ENCODE data around the gene VEZT.

The VEZT gene

GRCh38 chr12:95257541-95257940 lies 39.9 kb downstream of the VEZT start:
- TF ChIP-seq, protein P1, sequence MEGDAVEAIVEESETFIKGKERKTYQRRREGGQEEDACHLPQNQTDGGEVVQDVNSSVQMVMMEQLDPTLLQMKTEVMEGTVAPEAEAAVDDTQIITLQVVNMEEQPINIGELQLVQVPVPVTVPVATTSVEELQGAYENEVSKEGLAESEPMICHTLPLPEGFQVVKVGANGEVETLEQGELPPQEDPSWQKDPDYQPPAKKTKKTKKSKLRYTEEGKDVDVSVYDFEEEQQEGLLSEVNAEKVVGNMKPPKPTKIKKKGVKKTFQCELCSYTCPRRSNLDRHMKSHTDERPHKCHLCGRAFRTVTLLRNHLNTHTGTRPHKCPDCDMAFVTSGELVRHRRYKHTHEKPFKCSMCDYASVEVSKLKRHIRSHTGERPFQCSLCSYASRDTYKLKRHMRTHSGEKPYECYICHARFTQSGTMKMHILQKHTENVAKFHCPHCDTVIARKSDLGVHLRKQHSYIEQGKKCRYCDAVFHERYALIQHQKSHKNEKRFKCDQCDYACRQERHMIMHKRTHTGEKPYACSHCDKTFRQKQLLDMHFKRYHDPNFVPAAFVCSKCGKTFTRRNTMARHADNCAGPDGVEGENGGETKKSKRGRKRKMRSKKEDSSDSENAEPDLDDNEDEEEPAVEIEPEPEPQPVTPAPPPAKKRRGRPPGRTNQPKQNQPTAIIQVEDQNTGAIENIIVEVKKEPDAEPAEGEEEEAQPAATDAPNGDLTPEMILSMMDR (IDR thresholded peaks at IDR 0.05; ENCODE audit: borderline replicate concordance, insufficient read depth, low read depth, low read length), result no peak
- H3K4me3 ChIP-seq (ENCODE audit: low read depth, low read length), result no peak overlapping the region

- TF ChIP-seq, protein P1 (IDR thresholded peaks at IDR 0.05; ENCODE audit: borderline replicate concordance, insufficient read depth, low read depth, low read length), result no peak
- H3K4me3 ChIP-seq (ENCODE audit: low read depth, low read length), result no peak overlapping the region
These were observed 40.5 kb downstream of the VEZT start for GRCh38 chr12:95258151-95258550.

- TF ChIP-seq, protein P1 (IDR thresholded peaks at IDR 0.05; ENCODE audit: borderline replicate concordance, insufficient read depth, low read depth, low read length), result no peak
- no peak overlapping the region for H3K4me3 ChIP-seq (ENCODE audit: low read depth, low read length)
These were observed 41.2 kb downstream of the VEZT start for GRCh38 chr12:95258803-95259202.

GRCh38 chr12:95259368-95259767 lies 41.8 kb downstream of the VEZT start:
- TF ChIP-seq, protein P1 (IDR thresholded peaks at IDR 0.05; ENCODE audit: borderline replicate concordance, insufficient read depth, low read depth, low read length), result no peak

GRCh38 chr12:95261109-95261508 lies 43.5 kb downstream of the VEZT start:
- no peak overlapping the region for H3K4me3 ChIP-seq (ENCODE audit: low read depth, low read length)
- TF ChIP-seq, protein P1 (IDR thresholded peaks at IDR 0.05; ENCODE audit: borderline replicate concordance, insufficient read depth, low read depth, low read length), result no peak

More at GRCh38 chr12:95259368-95259767, 41.8 kb downstream of the VEZT start:
- H3K4me3 ChIP-seq (ENCODE audit: low read depth, low read length), result no peak overlapping the region

DNA sequence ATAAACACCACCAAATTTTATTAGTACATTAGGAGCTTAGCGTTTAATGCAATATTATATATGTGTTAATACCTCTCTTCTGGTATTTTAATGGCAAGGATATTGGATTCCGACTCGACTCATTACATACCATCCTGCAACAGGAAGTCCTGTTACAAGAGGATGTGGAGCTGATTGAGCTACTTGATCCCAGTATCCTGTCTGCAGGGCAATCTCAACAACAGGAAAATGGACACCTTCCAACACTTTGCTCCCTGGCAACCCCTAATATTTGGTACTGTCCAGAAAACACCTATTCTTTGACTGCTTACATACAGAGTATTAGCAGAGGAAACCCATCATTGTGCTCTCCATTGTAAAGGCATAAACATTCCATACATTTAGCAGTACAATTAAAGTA lies 45.2 kb downstream of the VEZT start:
- H3K4me3 ChIP-seq (ENCODE audit: low read depth, low read length), result no peak overlapping the region
- TF ChIP-seq, protein P1 (IDR thresholded peaks at IDR 0.05; ENCODE audit: borderline replicate concordance, insufficient read depth, low read depth, low read length), result no peak

DNA sequence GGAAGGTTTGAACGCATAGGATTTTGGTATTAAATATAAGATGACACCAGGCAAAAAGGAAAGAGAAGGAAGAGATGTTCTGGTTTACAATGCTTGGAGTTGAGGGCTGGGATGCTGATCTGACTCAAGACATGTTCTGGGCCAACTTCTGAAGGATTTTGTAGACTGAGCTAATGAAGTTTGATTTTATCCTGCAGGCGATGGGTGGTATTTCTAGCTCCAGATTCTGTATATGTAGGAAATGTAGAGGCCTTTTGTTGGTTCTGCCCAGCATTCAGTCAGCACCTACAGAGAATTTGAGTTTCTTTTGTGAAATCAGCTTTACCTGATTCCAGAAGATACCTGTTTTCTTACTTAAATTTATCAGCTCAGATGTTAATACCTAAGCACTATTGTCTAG lies 48.2 kb downstream of the VEZT start:
- TF ChIP-seq, protein P1 (IDR thresholded peaks at IDR 0.05; ENCODE audit: borderline replicate concordance, insufficient read depth, low read depth, low read length), result no peak

More for the DNA sequence above, 48.2 kb downstream of the VEZT start:
- H3K4me3 ChIP-seq (ENCODE audit: low read depth, low read length), result no peak overlapping the region
